ENCODE results near the gene GPR82. TPM values are rescaled to one million over a fixed set of nuclear protein-coding genes. Genes with fewer than 3 reads are reported as not detected.
"Not testable (repeated sequence)": the region's sequence is repeated elsewhere in the genome, so short reads cannot be mapped to it uniquely, and the experiment has no call there.

GPR82 gene
- total and polyA plus RNA-seq, 11 donors = 0.04 to 0.35 (median 0.08) TPM; not detected in 4

DNA sequence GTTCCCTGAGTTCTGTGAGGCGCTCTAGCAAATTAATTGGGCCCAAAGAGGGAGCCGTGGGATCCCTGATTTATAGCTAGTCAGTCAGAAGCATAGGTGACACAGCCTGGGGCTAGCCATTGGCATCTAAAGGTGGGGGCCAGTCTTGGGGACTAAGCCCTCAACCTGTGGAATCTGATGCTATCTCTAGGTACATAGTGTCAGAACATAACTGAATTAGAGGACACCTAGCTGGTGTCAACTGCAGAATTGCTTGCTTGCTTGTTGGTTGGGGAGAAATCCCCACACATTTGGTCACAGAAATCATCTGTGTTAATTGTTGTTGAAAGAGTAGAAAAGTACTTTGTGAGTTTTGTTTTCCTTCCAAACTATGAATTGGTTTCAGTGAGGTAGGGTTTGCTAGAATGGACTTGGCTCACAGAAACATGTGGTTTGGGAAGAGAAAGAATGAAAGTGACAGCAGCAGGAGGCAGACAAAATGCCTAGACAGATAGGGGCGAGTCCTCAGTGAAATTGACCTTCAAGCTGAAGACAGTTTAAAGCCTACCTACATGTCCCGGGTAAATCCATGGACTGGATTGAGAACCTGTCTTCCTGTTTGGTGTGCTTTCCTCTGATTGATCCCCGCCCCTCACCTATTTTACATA is 12.8 kb upstream of the GPR82 start:
- TF ChIP-seq, protein P1, sequence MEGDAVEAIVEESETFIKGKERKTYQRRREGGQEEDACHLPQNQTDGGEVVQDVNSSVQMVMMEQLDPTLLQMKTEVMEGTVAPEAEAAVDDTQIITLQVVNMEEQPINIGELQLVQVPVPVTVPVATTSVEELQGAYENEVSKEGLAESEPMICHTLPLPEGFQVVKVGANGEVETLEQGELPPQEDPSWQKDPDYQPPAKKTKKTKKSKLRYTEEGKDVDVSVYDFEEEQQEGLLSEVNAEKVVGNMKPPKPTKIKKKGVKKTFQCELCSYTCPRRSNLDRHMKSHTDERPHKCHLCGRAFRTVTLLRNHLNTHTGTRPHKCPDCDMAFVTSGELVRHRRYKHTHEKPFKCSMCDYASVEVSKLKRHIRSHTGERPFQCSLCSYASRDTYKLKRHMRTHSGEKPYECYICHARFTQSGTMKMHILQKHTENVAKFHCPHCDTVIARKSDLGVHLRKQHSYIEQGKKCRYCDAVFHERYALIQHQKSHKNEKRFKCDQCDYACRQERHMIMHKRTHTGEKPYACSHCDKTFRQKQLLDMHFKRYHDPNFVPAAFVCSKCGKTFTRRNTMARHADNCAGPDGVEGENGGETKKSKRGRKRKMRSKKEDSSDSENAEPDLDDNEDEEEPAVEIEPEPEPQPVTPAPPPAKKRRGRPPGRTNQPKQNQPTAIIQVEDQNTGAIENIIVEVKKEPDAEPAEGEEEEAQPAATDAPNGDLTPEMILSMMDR (IDR thresholded peaks at IDR 0.05) = no peak
- no peak for TF ChIP-seq POLR2A (IDR thresholded peaks at IDR 0.05)
- intact Hi-C loops (cut with DNase I) = no loop called here
- H3K27me3 ChIP-seq = peaks cover 0 to 7% (median 0%) of the 10 kb centered on the region in 9 donors
- ATAC-seq (no peak), DNase-seq (no peak)
- peaks cover 0 to 6% (median 0%) of the 10 kb centered on the region in 12 donors for H3K4me1 ChIP-seq
- H3K9me3 ChIP-seq = peaks cover 0 to 2% (median 0%) of the 10 kb centered on the region in 12 donors
- no peak overlapping the region for H3K4me3 ChIP-seq
- H3K36me3 ChIP-seq = no peaks in the 10 kb centered on the region
- 75 to 100% (median 90%) methylated on average over 5 of the region's 5 CpGs for WGBS, 4 donors
- no peak overlapping the region for H3K27ac ChIP-seq

DNA sequence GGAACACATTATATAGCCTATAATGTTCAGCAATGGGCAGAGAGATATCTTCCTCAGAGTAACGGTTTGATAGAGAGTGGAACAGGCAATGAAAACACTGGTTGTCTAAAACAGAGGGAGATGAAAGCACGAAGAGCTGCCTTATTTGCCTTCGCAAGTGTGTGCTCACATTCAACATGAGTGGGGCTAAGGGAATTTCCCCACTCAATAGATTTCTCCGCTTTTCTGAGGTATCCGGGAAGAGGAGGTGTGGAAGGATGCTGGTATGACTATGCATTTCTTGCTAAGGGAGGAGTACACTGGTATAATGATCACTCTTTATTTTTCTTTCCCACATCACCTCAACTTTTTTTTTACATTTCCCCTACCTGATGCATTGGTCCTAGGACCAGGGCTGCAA is 7.8 kb upstream of the GPR82 start:
- ATAC-seq (no peak), DNase-seq (no peak)
- Histone ChIP-seq H3K9me3 (peaks cover 0 to 33% (median 0%) of the 10 kb centered on the region in 12 donors), H3K4me1 (peaks cover 0 to 6% (median 0%) of the 10 kb centered on the region in 12 donors), H3K27me3 (peaks cover 0 to 4% (median 0%) of the 10 kb centered on the region in 9 donors), H3K4me3 (no peak overlapping the region), H3K27ac (no peak overlapping the region), H3K36me3 (no peaks in the 10 kb centered on the region)
- TF ChIP-seq, protein P1 (IDR thresholded peaks at IDR 0.05) = no peak
- no peak for TF ChIP-seq POLR2A (IDR thresholded peaks at IDR 0.05)
- WGBS, 4 donors = 90 to 98% (median 94%) methylated on average over 5 of the region's 5 CpGs
- intact Hi-C loops (cut with DNase I) = no loop called here

DNA sequence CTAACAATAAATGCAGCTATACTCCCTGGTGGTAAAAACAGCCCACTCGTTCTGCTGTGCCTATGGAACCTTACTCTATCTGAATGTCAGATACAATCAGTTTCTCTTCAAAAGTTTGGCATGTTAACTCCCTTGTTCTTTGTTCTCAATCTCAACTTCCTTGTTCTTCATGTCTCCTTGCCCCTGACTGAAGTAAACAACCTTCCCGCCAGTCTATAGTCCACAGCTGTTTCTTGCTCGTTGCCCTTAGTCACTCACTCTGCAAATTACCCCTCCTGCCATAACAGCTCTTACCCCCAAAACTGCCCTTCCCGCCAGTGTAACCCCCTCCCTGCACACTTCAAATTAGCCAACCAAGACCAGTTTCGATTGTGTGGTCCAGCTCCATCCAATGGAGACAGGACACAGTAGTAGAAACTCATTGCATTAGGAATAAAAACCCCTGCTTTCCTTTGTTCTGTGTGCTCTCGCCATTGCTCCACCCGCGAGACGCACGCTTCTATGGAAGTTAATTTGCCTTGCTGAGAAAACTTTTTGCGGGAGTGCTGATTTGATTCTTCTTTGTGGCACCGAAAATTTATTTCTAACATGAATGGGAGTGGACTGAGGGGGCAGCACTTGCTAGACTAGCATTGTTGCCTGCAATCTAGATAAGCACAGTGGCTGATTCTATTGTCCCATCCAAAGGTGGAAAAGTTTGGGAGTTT is 7.1 kb upstream of the GPR82 start:
- WGBS, 4 donors = 90 to 96% (median 92%) methylated on average over 12 of the region's 12 CpGs
- no peak for DNase-seq
- H3K9me3 ChIP-seq = peaks cover 0 to 33% (median 0%) of the 10 kb centered on the region in 12 donors
- H3K4me1 ChIP-seq = peaks cover 0 to 6% (median 0%) of the 10 kb centered on the region in 12 donors
- H3K27me3 ChIP-seq = peaks cover 0 to 5% (median 0%) of the 10 kb centered on the region in 9 donors
- no peak overlapping the region for H3K4me3 ChIP-seq
- TF ChIP-seq, protein P1 (IDR thresholded peaks at IDR 0.05) = no peak
- TF ChIP-seq POLR2A (IDR thresholded peaks at IDR 0.05) = no peak
- no peak overlapping the region for H3K27ac ChIP-seq
- no peaks in the 10 kb centered on the region for H3K36me3 ChIP-seq
- intact Hi-C loops (cut with DNase I) = no loop called here
- ATAC-seq = no peak

DNA sequence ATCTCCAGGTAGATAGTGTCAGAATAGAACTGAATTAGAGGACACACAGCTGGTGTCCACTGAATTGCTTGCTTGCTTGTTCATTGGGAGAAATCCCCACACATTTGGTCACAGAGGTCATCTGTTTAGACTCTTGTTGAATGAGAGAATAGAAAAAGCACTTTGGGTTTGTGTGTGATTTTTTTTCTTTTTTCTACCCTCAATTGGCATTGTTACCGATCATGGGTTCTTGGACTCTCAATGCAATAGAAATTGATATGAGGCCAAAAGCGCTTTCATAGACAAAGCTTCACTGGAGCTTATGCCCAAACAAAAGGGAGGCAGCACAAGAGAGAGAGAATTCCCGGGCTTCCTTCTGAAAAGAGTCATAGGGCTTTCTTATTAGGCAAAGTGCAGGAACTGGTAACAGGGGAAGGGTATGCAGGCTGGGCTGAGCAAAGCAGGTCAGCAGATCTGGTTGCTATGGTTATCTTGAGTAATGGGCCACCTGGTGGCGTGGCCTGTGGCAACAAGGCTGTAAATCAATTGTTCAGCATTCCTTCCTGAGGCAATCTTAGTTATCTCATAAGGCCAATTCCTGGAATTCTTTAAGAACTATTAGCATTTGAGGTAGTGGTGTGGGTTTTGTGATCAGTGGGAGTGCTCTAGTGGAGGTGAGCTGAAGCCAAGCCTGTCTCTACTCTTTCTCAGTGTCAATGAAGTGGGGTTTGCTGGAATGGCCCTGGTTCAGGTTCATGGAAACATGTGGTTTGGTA is 5.3 kb upstream of the GPR82 start:
- no peak for ATAC-seq
- DNase-seq = no peak
- TF ChIP-seq POLR2A (IDR thresholded peaks at IDR 0.05) = no peak
- TF ChIP-seq, protein P1 (IDR thresholded peaks at IDR 0.05) = no peak
- WGBS, 4 donors = 81 to 95% (median 90%) methylated on average over 4 of the region's 4 CpGs
- Histone ChIP-seq H3K27me3 (peaks cover 0 to 6% (median 0%) of the 10 kb centered on the region in 9 donors), H3K36me3 (no peaks in the 10 kb centered on the region), H3K9me3 (peaks cover 0 to 33% (median 0%) of the 10 kb centered on the region in 12 donors), H3K27ac (no peak overlapping the region), H3K4me1 (peaks cover 0 to 15% (median 0%) of the 10 kb centered on the region in 12 donors), H3K4me3 (no peak overlapping the region)
- intact Hi-C loops (cut with DNase I) = no loop called here

DNA sequence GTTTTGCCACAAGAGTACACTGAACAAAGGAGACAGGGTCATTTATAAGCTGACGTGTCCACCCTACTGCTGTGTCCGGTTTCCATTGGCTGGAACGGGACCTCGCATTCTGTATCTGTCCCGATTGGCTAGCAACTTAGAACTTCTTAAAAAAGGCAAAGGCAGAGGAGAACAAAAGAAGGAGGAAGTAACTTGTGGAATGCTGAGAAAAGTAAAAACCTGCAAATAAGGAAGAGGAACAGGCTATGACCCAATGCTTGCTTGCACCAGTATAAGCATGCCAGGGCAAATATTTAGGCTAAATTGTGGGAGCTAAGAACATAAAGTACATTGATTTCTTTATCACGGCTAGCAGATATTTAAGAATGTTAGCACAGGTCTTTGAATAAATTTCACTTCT is 4.4 kb upstream of the GPR82 start:
- Histone ChIP-seq H3K27me3 (peaks cover 0 to 11% (median 0%) of the 10 kb centered on the region in 9 donors), H3K27ac (peak overlapping the region in 1 of 12 donors; percentile 38), H3K4me1 (peaks cover 0 to 20% (median 0%) of the 10 kb centered on the region in 12 donors), H3K9me3 (peaks cover 0 to 33% (median 0%) of the 10 kb centered on the region in 12 donors)
- ATAC-seq; intact Hi-C loops (cut with DNase I); H3K36me3 ChIP-seq; H3K4me3 ChIP-seq; DNase-seq: not testable (repeated sequence)
- WGBS, 4 donors = 92 to 96% (median 93%) methylated on average over 6 of the region's 6 CpGs

Measured in heart left ventricle (tissue), 16 donors.